HepG2 (cell line): ENCODE results near the gene UVSSA. TPM values are rescaled to one million over a fixed set of nuclear protein-coding genes. Genes with fewer than 3 reads are reported as not detected.

Experiments
- CENPX ChIP-seq: sonication (generic); formaldehyde crosslinking; IDR thresholded peaks from 2 replicates; pipeline ENCODE4 v1.9.0; 2021; ENCODE audit warnings: mild to moderate bottlenecking, missing genetic modification reagents, moderate library complexity
- CREB3 ChIP-seq: sonication (generic); formaldehyde crosslinking; IDR thresholded peaks from 2 replicates; pipeline ENCODE4 v1.5.0; 2020; ENCODE audit warnings: missing genetic modification reagents
- FIP1L1 ChIP-seq: fragments of 200-400 bp; formaldehyde crosslinking; IDR thresholded peaks from 2 replicates; pipeline ENCODE4 v1.6.1; 2018; ENCODE audit warnings: low read depth, mild to moderate bottlenecking, low read length, moderate library complexity, borderline replicate concordance; ENCODE audit not compliant: insufficient read depth
- MATR3 ChIP-seq: sonication (generic); formaldehyde crosslinking; IDR thresholded peaks from 2 replicates; pipeline ENCODE4 v1.4.0; 2020; ENCODE audit warnings: missing genetic modification reagents
- NFKBIZ ChIP-seq: IDR thresholded peaks from 2 replicates; pipeline ENCODE4 v1.6.1; 2018; ENCODE audit warnings: missing genetic modification reagents, missing compliant biosample characterization
- RARG ChIP-seq: sonication (generic); formaldehyde crosslinking; IDR thresholded peaks from 2 replicates; pipeline ENCODE4 v1.4.0; 2020; ENCODE audit warnings: low read depth, mild to moderate bottlenecking, missing genetic modification reagents
- RFX1 ChIP-seq: fragments of 450-650 bp; IDR thresholded peaks from 2 replicates; pipeline ENCODE4 v1.6.1; 2017
- TARDBP ChIP-seq: sonication (generic); formaldehyde crosslinking; IDR thresholded peaks from 2 replicates; pipeline ENCODE4 v1.8.0; 2022; ENCODE audit warnings: mild to moderate bottlenecking, missing genetic modification reagents
- ZFP1 ChIP-seq: IDR thresholded peaks from 2 replicates; pipeline ENCODE4 v1.6.1; 2016
- ZFP41 ChIP-seq: sonication (generic); formaldehyde crosslinking; IDR thresholded peaks from 2 replicates; pipeline ENCODE4 v1.4.0; 2020; ENCODE audit warnings: mild to moderate bottlenecking, missing genetic modification reagents, borderline replicate concordance
- ZFP90 ChIP-seq: sonication (generic); formaldehyde crosslinking; IDR thresholded peaks from 2 replicates; pipeline ENCODE4 v1.8.0; 2022; ENCODE audit warnings: missing genetic modification reagents, mild to moderate bottlenecking, inconsistent platforms, borderline replicate concordance
- ZNF20 ChIP-seq: sonication (generic); formaldehyde crosslinking; IDR thresholded peaks from 2 replicates; pipeline ENCODE4 v1.4.0; 2020; ENCODE audit warnings: mild to moderate bottlenecking, moderate library complexity, missing genetic modification reagents
- ZNF547 ChIP-seq: sonication (generic); formaldehyde crosslinking; IDR thresholded peaks from 2 replicates; pipeline ENCODE4 v1.5.1; 2020; ENCODE audit warnings: mild to moderate bottlenecking, missing genetic modification reagents
- ZNF570 ChIP-seq: sonication (generic); formaldehyde crosslinking; IDR thresholded peaks from 2 replicates; pipeline ENCODE4 v1.4.0; 2020; ENCODE audit warnings: mild to moderate bottlenecking, missing genetic modification reagents, borderline replicate concordance
- ZNF770 ChIP-seq: sonication (generic); formaldehyde crosslinking; IDR thresholded peaks from 2 replicates; pipeline ENCODE4 v1.5.0; 2020; ENCODE audit warnings: mild to moderate bottlenecking, missing genetic modification reagents
- ZNF841 ChIP-seq: sonication (generic); formaldehyde crosslinking; IDR thresholded peaks from 2 replicates; pipeline ENCODE4 v1.8.1; 2023; ENCODE audit warnings: missing genetic modification reagents, borderline replicate concordance
- ZSCAN9 ChIP-seq: IDR thresholded peaks from 2 replicates; pipeline ENCODE4 v1.6.1; 2016; ENCODE audit warnings: borderline replicate concordance
- polyA plus RNA-seq, 8 experiments: library from polyadenylated mRNA; depleted of rRNA in 3 of 8; stranded (reverse) in 7 of 8; unstranded in 1 of 8; fragments of >200 nt; fragmentation: Illumina TruSeq in 4 of 8; extraction: Trizol in 4 of 8; gene quantifications; 2 replicates each; pipeline versions ENCODE4 v1.2.1 to v1.2.3, GENCODE V29; 2011 to 2016; ENCODE audit warnings: low read depth in 4 of 8, missing spikeins in 1 of 8, mixed read lengths in 1 of 8; ENCODE audit not compliant: insufficient read depth in 1 of 8
- total RNA-seq, 5 experiments: library from RNA; depleted of rRNA; stranded (reverse); fragments of >200 nt; fragmentation: Illumina TruSeq; extraction: Trizol; gene quantifications; 2 replicates each; pipeline ENCODE4 v1.2.3, GENCODE V29; 2016; ENCODE audit warnings: low read depth in 1 of 5
- TF ChIP-seq, protein P1 (sequence below): sonication (generic); formaldehyde crosslinking; IDR thresholded peaks from 2 replicates; pipeline ENCODE4 v1.4.0; 2020; ENCODE audit warnings: mild to moderate bottlenecking, missing genetic modification reagents
- TF ChIP-seq, protein P2 (sequence below): sonication (generic); formaldehyde crosslinking; IDR thresholded peaks from 2 replicates; pipeline ENCODE4 v1.4.0; 2020; ENCODE audit warnings: low read depth, mild to moderate bottlenecking, missing genetic modification reagents
- TF ChIP-seq, protein P3 (sequence below): sonication (generic); formaldehyde crosslinking; IDR thresholded peaks from 2 replicates; pipeline ENCODE4 v1.4.0; 2020; ENCODE audit warnings: missing genetic modification reagents, low read depth, mild to moderate bottlenecking, borderline replicate concordance

UVSSA gene
- total and polyA plus RNA-seq, 2 of the 13 experiments (the other 11 are each of a cell fraction or from before 2014, with no cell fraction given), result 4.6 to 8.4 TPM

- TF ChIP-seq CREB3 (CRISPR knock-in tag) (peak; percentile 100), RFX1 (no peak), MATR3 (CRISPR knock-in tag) (peak; percentile 85; the same call in 1 of the 2 replicates), ZSCAN9 (CRISPR knock-in tag) (peak; percentile 100), ZNF547 (CRISPR knock-in tag) (peak; percentile 100), ZNF570 (CRISPR knock-in tag) (peak; percentile 100), ZFP41 (CRISPR knock-in tag) (peak; percentile 100), TARDBP (CRISPR knock-in tag) (peak; percentile 95; the same call in 1 of the 2 replicates), ZNF770 (CRISPR knock-in tag) (peak; percentile 86), NFKBIZ (CRISPR knock-in tag) (peak; percentile 100), ZFP90 (peak; percentile 100), ZNF841 (CRISPR knock-in tag) (peak; percentile 100), FIP1L1 (no peak), ZFP1 (CRISPR knock-in tag) (peak; percentile 100), RARG (CRISPR knock-in tag) (peak; percentile 100), CENPX (CRISPR knock-in tag) (peak; percentile 94; the same call in 1 of the 2 replicates), ZNF20 (CRISPR knock-in tag) (peak; percentile 99)
- TF ChIP-seq, protein P1, sequence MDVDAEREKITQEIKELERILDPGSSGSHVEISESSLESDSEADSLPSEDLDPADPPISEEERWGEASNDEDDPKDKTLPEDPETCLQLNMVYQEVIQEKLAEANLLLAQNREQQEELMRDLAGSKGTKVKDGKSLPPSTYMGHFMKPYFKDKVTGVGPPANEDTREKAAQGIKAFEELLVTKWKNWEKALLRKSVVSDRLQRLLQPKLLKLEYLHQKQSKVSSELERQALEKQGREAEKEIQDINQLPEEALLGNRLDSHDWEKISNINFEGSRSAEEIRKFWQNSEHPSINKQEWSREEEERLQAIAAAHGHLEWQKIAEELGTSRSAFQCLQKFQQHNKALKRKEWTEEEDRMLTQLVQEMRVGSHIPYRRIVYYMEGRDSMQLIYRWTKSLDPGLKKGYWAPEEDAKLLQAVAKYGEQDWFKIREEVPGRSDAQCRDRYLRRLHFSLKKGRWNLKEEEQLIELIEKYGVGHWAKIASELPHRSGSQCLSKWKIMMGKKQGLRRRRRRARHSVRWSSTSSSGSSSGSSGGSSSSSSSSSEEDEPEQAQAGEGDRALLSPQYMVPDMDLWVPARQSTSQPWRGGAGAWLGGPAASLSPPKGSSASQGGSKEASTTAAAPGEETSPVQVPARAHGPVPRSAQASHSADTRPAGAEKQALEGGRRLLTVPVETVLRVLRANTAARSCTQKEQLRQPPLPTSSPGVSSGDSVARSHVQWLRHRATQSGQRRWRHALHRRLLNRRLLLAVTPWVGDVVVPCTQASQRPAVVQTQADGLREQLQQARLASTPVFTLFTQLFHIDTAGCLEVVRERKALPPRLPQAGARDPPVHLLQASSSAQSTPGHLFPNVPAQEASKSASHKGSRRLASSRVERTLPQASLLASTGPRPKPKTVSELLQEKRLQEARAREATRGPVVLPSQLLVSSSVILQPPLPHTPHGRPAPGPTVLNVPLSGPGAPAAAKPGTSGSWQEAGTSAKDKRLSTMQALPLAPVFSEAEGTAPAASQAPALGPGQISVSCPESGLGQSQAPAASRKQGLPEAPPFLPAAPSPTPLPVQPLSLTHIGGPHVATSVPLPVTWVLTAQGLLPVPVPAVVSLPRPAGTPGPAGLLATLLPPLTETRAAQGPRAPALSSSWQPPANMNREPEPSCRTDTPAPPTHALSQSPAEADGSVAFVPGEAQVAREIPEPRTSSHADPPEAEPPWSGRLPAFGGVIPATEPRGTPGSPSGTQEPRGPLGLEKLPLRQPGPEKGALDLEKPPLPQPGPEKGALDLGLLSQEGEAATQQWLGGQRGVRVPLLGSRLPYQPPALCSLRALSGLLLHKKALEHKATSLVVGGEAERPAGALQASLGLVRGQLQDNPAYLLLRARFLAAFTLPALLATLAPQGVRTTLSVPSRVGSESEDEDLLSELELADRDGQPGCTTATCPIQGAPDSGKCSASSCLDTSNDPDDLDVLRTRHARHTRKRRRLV (CRISPR knock-in tag), result peak; percentile 99
- TF ChIP-seq, protein P2, sequence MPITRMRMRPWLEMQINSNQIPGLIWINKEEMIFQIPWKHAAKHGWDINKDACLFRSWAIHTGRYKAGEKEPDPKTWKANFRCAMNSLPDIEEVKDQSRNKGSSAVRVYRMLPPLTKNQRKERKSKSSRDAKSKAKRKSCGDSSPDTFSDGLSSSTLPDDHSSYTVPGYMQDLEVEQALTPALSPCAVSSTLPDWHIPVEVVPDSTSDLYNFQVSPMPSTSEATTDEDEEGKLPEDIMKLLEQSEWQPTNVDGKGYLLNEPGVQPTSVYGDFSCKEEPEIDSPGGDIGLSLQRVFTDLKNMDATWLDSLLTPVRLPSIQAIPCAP, result peak; percentile 99
- TF ChIP-seq, protein P3, sequence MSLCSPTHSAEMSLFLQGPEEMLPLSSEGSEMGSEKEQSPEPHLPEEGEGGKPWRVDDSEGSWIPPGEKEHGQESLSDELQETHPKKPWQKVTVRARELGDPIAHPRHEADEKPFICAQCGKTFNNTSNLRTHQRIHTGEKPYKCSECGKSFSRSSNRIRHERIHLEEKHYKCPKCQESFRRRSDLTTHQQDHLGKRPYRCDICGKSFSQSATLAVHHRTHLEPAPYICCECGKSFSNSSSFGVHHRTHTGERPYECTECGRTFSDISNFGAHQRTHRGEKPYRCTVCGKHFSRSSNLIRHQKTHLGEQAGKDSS (CRISPR knock-in tag), result peak; percentile 100
Observed at GRCh38 chr4:1410491-1411325, 63.7 kb downstream of the UVSSA start (continued).
